Measurements from ENCODE around the gene CORO7.

Gene CORO7

DNA sequence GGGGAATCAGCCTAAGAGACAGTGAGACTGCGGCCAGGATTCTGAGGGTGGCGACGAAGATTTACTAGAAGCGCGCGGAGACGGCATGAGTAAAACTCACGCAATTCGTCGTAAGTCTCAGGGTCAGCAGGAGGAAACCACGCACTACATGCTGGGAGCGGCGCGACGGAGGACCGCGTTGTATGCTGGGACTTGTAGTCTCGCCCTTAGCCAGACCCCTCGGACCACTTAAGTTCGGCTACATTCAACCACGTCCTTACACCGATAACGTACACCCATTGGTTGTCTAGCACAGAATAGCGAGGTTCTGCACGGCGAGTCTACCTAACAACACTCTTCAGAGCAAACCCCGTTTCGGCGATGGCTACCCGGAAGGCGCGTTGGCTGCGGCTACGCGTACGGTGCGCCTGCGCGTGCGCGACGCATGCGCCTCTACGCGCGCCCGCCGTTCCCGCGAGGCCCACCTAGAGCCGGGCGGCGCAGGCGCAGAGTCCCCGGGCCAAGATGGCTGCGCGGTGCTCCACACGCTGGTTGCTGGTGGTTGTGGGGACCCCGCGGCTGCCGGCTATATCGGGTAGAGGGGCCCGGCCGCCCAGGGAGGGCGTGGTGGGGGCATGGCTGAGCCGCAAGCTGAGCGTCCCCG, 9.1 kb upstream of the CORO7 start, which contains the start of gene DNAJA3:
Gene DNAJA3, plus strand, starts transcription at position 491 of the 643 bp plus-strand sequence. Its CDS starts 14 bp downstream, at position 505.
- DNase-seq, result peak; percentile 92

DNA sequence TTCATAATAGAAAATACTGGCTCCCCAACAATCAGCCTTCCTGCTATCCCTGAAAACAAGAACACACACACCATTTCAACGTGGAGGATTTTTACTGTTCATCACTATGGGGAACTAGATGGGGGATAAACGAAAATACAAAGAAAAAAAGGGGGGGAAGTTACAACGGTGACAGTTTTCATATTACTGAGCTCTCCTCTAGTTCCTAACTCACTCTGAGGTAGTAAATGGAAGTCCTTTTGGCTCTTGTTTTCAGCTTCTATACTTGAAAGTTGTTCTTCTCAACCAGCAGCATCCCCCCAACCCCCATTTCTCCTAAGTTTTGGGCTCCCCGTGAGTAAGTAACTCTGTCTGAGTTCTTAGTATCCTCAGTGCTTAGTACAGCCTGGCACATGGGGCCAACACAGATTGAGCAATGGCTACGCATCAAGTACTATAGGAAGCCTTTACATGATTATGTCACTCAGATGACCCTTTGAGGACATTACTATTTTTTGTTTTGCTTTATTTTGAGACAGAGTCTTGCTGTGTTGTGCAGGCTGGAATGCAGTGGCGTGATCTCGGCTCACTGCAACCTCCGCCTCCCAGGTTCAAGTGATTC, 4.2 kb upstream of the CORO7 start:
- no peak for DNase-seq

DNA sequence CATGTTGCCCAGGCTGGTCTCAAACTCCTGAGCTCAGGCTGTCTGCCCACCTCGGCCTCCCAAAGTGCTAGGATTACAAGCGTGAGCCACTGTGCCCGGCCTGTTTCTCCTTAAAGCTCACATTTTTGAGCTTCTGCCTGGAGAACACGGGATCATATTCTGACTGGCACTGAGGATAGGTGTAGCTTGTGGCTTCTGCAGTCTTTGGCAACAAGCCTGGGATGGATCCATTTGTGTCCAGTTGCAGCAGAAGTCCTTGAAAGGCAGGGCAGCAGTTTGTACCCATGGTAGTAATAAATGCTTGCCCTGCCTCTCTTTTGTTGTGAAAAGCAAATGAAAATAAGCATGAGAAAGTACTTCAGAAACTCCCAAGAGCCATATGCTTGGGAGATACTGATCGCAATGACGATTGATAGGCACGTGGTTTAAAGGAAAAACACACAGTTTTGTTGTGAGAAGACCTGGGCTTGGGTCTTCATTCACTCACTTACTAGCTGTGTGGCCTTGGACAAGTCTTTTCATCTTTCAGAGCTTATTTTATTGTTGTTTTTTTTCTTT, 3.1 kb upstream of the CORO7 start:
- no peak for DNase-seq

DNA sequence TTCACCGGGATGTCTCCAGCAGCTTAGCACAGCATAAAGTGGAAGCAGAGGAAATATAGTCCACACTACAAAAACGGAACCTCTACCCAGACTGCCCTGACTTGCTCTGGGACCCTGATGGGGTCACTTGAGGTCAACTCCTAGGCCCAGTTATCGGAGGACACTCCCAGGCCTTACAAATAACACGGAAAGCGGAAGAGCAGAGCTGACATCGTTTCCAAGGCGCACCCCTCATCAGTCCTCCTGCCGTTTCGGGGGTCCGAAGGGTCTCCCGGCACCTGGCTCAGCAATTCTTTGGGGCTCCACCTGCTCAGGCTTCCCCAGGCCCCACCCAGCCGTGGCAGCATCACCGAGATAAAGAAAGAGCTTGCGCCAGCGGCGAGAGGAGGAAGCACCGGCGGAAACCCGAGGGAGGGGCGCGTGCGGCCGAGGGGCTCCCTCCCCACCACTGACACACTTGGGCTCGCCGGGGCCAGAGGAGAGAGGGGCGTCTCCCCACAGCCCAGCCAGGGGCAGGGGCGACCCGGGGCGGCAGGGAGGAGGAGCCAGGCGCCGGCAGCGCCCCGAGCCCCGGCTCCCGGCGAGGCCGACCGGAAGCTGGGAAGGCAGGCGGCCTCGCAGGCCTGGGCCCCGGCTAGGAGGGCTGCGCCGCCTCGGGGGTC, 727 bp downstream of the CORO7 start:
- DNase-seq, result peak; percentile 82

DNA sequence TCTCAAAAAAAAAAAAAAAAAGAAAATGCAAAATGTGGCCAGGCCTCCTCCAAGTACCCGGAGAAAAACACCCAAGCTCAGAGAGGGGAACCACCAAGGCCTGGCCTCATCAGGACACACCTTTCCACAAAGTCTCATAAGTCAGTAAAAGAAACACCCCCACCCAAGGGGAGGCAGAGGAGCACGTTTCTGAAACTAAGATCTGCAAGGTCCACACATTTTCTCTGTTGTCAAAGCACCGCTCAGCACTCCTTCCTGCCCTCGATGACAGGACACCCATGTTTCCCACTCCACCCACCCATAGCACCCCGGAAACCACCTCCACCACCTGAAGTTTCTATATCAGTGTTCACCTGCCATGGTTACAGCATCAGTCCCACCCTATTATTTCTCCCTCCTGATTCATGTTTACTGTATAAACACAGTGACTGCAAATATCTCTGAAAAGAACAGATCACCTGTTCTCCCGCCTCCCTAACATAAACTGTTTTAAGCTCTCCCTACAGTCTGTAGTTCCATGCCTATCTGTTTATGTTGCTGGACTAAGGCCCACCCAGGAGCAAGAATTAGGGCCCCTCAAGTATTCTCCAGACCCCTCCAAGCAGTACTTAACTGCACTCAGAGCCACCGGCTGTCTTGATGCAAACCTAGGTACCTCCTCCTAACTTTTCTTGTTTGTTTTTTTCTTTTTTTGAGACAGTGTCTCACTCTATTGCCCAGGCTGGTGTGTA, 2.0 kb downstream of the CORO7 start:
- peak; percentile 94 for DNase-seq

DNA sequence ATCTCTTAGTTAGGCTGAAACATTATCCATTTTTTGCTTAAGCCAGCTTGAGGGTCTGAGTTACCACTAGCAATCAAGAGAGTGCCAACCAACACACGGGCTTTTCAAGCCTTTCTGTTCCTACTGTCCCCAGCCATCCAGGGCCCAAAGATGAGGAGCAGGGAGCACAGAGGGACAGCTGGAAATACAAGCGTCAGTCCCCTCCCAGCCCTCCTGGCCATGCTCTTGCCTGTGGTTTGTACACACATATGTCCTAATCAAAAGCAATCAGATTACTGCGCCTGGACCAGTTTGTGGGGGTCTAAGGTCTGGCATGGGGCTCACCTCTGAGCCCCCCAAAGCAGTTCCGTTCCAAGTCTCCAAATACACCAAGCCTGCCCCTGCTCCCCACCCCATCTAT, 3.5 kb downstream of the CORO7 start:
- DNase-seq, result no peak

DNA sequence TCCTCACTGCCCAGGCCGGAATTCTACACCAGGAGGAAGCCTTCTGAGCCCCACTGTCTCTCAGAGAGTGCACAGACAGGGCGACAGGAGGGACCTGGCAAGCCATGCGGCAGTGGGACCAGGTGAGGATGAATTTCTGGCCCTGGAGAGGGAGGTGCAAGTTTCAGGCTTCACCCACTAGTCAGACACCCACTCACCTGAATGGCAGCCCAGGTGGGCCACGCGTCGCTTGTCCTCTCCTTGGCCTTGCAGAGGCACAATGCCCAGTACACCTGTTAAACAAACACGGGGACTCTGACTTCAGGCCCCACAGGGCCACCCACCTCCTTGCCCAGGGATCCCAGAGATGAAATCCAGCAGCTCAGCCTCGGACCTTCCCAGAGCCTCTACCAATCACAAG, 4.2 kb downstream of the CORO7 start:
- DNase-seq, result no peak

DNA sequence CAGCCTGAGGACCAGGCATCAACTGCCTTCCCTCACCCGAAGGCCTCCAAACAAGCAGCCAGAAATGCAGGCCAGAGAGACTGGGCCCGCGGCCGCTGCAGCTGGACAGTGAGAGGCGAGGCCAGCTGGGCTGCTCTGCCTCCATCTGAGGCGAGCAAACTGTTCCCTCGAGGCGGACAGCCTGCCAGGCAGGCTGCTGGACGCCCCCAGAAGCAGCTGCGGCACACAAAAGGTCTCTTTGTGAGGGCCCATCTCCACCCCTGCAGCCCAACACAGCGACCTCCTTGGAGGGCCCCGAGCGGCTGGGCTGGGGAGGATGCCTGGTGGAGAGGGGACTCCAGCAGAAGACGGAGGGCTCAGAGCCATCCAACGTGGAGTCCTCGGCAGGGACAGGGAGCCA, 4.7 kb downstream of the CORO7 start:
- DNase-seq, result no peak

DNA sequence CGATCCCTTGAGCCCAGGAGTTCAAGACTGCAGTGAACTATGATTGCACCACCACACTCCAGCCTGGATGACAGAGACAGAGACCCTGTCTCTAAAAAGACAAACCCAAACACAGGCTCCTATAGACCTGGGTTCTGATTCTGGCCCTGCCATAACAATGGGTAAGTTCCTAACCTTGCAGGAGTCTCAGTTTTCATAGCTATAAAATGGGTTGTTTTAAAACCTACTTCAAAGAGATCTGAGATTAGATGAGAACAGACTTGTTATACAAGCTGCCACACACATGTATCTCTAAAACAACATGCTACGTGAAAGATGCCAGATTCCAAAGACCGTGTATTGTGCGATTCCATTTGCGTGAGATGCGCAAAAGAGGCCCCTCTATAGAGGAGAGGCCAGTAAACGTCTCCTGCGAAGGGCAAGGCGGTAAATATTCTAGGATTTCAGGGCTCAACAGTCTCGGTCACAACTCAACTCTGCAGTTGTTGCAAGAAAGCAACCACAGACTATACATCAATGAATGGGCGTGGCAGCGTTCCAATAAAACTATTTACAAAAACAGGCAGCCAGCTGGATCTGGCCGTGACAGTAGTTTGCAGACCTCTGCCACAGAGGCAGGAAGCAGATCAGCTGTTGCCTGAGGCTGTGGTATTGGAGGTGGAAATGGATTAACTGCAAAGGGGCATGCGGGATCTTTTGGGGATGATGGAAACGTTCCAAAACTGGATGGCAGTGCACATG, 5.9 kb downstream of the CORO7 start:
- DNase-seq, result no peak

DNA sequence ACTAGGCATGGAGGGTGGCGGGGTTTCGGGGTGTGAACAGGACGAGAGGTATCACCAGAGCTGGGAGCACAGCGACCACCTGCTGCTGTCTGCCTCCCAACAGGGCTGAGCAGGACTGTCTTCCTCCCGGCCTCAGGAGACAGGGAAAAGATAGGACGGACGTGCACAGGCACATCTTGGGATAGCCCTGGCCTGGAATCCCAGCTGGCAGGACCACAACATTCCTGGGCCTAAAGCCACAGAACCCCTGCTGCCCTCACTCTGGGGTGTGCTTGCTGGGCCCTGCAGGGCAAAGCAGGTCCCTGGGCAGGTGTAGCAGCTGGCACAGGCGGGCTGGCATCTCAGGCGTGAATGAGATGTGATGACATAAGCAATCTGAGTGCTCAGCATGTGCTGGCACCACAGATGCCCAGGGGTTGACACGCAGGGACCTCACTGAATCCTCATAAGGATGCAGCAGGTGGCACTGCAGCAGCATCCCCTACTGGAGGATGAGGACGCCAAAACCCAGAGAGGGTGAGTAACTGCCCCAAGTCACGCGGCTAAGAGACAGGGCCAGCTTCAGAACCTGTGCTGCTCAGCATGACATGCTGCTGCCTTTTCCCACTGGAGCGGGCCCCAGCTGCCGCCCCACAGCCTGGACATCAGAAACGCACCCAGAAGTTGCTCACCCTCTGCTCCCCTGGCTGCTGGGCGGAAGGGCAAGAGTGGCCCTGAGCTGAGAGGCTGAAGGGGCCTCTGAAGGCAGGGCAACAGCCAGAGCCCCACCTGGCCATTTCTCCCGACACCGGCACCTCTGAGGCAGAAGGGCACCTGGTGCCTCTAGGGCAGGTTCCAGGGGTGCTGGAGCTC, 7.1 kb downstream of the CORO7 start:
- no peak for DNase-seq

DNA sequence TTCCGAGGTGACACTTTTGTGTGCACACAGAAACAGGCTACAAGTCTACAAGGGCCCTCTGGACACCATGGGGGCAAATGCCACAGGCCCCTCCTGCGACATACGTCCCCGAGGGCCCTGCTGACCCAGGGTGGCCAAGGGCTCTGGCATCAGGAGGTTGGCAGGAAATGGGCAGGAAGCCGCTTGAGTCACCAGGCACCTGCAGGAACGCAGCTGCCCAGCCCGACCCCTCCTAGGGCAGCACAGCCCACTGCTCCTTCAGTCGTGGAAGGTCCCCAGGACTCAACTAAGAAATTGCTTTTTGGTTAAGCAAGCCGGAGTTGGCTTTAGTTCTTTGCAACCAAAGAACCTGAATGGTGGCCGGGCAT, 8.1 kb downstream of the CORO7 start:
- no peak for DNase-seq

DNA sequence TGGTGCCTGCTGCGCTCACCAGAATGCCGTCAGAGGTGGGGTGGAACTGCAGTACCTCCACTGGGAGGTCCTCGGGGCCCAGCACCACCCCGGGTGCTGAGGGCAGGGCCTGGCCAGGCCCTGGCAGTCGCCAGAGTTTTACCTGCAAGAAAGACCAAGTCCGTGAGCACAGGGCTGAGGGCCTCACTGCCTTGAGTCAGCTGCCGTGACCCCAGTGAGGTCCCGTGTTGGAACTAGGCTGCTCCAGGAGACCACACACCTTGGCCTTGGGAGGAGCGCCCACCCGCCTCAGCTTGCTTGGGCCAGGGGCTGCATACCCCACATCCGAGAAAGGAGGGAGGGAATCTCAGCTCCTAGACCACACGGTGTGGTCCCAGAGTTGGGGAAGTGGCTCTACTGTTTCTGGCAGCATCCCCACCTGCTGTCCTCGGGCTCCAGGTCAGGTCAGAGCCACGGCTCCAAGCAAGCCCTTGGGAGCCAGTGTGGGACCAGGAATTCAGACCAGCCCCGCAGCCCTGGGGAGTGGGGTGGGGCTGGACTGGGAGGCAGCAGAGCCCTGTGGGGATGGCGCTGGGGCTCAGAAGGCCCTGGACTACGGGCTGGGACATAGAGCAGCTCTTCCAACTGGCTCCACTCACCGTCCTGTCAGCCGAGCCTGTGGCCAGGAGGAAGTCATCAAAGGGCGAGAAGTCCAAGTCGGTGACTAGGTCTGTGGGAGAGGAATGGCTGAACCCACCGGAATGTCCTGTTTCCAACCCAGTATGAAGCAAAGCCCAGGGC, 8.7 kb downstream of the CORO7 start:
- DNase-seq, result no peak

DNA sequence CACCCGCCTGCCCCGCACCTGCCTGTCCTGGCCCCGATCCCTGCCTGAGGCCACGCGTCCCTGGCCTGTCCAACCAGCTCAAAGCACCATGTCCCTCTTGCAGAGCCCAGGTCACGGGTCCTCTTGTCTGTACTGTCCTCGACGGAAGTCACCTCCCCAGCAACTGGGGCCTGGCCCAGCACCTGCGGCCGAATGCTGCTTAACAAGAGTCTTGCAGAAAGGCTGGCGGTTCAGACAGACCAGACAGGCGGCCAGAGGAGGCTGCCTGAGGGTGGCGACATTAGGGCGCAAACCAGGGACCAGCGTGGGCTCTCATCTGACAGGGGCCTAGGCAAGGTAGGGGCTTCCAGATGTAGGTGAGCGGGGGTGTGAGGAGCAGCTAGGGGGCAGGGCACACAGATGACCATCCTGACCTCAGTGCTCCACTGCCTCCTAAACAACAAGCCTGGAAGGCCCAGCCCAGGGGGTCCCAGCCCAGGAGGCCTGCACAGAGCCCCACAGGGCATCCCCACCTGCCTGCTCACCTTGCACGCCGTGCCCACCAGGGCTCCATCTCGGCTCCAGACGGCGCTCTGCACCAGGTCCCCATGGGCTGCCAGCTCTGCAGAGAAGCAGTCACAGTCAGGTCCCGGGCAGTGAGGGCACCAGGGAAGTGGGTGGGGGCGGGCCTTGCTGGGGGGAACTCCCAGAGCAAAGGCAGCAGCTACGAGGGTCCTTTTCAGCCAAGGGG, 11.3 kb downstream of the CORO7 start:
- DNase-seq, result no peak

DNA sequence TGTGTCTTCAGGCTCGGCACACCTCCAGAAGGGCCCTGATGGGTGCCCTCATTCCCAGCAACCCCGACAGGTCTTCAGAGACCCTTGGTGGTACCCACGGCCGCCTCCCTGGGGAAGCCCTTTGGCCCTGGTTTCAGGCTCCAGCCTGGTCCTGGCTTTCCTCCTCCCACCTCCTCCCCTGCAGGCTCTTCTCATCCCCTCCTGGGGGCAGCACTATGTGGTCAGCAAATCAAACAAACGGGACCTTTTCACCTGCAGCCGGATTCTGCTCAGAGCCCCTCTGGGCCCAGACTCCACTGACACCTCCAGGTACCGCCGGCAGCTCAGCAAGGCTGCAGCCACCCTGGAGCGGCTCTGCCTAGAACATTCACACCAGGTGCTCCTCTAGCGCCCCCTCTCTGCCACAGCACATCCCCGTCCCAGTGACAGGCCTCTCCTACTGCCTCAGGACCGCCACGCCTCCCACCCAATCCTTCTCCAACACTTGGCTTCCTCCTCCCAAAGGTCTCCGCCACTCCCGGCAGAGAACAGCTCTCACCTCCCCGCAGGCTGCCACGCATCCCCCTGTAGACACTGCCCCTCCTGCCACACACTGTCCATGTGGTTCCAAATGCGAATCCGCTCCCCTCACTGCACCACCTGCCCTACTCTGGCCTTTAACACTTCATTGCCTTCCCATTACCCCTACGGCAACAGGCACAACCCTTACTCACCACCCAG, 12.0 kb downstream of the CORO7 start:
- peak; percentile 38 for DNase-seq

DNA sequence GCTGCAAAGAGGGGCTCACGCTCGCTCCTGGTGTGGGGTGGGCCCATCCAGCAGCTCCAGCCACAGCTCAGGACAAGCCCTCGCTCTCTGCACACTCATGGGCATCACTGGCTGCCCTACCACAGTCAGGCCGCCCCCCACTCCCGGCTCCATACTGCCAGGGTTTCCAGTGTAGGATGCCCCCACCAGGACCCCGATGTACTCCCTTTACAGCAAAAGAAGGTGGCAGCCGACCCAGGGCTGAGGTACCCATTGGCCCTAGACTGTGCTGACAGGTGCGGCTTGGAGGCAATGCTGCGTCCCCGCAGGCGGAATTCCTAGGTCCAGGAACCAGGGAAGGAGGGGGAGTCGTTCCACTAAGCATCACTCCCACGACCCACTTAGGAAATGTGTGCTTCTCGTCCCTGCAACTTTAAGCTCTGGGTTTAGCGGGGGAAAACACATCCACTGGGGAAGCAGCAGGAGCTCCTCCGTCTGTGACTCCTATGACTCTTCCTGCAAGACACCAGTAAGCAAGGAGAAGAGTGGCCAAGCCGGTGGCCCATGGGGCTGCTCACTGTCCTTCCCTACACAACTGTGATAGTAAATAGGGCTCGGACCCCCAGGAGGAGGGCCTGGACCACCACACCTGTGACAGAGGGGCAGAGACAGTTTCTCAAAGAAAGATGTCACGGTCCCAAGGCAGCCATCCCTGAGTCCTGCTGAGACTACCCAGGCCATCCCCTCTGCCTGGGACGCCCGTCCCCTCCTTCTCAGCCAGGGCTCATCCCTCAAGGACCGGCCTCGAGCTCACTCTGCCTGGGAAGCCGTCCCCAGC, 13.1 kb downstream of the CORO7 start:
- DNase-seq, result no peak

DNA sequence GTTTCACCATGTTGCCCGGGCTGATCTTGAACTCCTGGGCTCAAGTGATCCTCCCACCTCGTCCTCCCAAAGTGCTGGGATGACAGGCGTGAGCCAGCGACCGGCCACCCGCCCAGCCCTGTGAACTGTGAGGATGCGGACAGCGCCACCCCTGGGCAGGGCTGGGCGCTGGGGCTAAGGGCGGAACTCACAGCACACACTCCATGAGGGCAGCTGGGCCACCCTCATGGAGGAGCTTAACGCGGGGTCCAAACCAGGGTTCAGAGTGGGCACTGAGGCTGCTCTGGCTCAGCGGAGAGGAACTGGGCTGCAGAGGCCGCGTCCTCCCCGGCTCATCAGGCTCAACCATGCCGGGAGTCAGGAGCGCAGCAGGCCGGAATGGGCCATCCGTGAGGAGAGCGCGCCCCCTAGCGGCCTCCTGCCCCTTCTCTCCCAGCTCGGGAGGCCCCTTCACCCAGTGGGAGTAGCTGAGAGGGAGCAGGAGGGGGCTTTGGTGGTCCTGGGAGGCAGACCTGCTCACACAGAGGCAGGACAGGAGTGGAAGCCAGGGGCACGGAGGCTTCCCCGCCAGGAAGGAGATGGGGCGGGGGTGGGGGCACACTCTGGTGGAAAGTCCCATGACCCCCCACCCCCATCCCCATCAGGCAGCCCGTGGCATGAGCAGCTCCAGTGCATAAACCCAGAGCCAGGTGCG, 13.8 kb downstream of the CORO7 start:
- peak; percentile 62 for DNase-seq

DNA sequence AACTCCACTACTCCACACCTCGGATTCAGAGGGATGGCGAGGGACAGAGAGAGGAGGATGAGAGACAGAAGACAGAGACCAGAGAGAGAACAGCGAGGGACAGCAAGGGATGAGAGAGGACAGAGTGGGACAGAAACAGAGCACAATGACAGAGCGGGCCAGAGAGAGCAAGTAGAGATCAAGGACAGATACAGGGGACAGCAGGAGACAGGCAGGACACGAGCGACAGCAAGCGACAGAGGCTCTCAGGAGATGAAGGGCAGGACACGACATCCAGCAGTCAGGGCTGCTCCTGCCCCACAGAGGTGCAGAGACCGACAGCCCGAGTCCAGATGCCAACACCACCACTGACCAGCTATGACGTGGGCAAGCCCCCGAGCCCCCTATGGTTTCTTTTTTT, 14.9 kb downstream of the CORO7 start:
- no peak for DNase-seq

DNA sequence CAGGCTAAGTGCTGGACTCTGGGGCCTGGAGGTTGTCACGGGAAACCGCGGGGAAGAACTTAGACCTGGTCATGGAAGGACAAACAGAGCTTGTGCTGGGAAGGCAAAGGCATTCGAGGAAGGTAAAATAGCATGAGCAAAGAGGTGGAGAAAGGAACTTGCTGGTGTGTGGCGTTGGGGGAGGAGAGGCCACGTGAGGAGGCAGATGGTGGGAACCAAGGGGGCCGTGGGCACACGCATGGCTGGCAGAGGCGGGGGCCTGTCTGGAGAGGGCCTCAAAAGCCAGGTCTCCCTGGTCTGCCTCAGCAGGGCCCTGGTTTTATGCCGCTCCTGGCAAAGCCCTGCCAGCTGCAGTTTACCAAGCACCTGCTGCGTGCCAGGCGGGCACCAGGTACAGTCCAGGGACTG, 15.3 kb downstream of the CORO7 start:
- DNase-seq, result no peak

All from CD4-positive, alpha-beta T cell treated with Interleukin-17A for 1 hour (primary cell).